Measurements from ENCODE around the gene PGAM4.

DNA sequence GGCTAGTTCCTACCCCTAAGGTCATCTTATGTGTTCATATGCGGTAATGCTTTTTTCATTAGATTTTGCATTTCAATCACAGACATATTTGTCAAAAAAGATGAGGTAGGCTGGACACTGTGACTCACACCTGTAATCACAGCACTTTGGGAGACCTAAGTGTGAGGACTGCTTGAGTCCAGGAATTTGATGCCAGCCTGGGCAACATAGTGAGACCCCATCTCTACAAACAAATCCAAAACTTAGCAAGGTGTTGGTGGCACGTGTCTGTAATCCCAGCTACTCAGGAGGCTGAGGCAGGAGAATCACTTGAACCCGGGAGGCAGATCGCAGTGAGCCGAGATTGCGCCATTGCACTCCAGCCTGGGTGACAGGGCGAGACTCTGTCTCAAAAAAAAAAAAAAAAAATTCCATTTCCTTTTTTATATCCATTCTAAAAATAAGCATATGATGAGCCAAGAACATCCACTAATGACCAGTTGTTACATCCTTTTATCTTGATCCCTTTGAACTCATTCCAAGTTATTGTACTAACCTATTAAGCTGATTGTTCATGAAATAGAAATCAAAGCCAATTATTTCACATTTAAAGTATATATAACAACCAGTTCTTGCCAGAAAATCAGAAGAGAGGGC lies 23.4 kb downstream of the PGAM4 start:
- TF ChIP-seq FOXM1 (IDR thresholded peaks at IDR 0.05; ENCODE audit: borderline replicate concordance, low read depth) (no peak), TAF1 (IDR thresholded peaks at IDR 0.05; ENCODE audit: low read depth) (no peak), EP300 (IDR thresholded peaks at IDR 0.05; ENCODE audit: borderline replicate concordance) (no peak), RAD21 (IDR thresholded peaks at IDR 0.05; ENCODE audit: low read depth) (no peak), MAX (IDR thresholded peaks at IDR 0.05) (no peak), USF1 (IDR thresholded peaks at IDR 0.05) (no peak), YY1 (IDR thresholded peaks at IDR 0.05; ENCODE audit: low read depth) (no peak), TEAD4 (IDR thresholded peaks at IDR 0.05) (no peak), EGR1 (IDR thresholded peaks at IDR 0.05) (no peak), CEBPB (IDR thresholded peaks at IDR 0.05) (no peak), TCF12 (IDR thresholded peaks at IDR 0.05; ENCODE audit: low read depth) (no peak)
- TF ChIP-seq, protein P1, sequence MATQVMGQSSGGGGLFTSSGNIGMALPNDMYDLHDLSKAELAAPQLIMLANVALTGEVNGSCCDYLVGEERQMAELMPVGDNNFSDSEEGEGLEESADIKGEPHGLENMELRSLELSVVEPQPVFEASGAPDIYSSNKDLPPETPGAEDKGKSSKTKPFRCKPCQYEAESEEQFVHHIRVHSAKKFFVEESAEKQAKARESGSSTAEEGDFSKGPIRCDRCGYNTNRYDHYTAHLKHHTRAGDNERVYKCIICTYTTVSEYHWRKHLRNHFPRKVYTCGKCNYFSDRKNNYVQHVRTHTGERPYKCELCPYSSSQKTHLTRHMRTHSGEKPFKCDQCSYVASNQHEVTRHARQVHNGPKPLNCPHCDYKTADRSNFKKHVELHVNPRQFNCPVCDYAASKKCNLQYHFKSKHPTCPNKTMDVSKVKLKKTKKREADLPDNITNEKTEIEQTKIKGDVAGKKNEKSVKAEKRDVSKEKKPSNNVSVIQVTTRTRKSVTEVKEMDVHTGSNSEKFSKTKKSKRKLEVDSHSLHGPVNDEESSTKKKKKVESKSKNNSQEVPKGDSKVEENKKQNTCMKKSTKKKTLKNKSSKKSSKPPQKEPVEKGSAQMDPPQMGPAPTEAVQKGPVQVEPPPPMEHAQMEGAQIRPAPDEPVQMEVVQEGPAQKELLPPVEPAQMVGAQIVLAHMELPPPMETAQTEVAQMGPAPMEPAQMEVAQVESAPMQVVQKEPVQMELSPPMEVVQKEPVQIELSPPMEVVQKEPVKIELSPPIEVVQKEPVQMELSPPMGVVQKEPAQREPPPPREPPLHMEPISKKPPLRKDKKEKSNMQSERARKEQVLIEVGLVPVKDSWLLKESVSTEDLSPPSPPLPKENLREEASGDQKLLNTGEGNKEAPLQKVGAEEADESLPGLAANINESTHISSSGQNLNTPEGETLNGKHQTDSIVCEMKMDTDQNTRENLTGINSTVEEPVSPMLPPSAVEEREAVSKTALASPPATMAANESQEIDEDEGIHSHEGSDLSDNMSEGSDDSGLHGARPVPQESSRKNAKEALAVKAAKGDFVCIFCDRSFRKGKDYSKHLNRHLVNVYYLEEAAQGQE (IDR thresholded peaks at IDR 0.05; ENCODE audit: low read depth) = no peak

Measured in Ishikawa (cell line).